Stimulated activated CD4-positive, alpha-beta T cell treated with anti-CD3 and anti-CD28 coated beads, Interleukin-15, amount 100 ng/mL, for 1 hour (primary cell): ENCODE data around the gene NRIP2.

Source experiments
- DNase-seq, 2 donors: peaks; one replicate each; pipeline ENCODE4 v3.0.0-alpha.2; 2020; ENCODE audit warnings: low read depth in 1 of 2, low spot score in 1 of 2

NRIP2 gene

DNA sequence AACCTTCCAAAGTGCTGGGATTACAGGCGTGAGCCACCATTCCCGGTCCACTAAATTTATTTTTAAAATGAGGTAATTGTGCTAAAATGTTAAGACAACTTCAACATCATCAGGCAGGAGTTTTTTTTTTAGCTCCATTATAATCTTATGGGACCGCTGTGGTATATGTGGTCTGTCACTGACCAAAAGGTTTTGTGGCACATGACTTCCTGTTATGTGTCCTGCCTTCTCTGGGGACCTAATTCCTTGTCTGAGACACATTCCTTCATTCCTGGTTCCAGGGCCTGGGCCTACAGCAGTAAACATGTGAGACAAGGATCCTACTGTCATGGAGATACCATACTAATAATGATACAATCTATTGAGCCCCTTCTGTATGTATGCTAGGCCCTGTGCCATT, 17.1 kb upstream of the NRIP2 start:
- no peak for DNase-seq

DNA sequence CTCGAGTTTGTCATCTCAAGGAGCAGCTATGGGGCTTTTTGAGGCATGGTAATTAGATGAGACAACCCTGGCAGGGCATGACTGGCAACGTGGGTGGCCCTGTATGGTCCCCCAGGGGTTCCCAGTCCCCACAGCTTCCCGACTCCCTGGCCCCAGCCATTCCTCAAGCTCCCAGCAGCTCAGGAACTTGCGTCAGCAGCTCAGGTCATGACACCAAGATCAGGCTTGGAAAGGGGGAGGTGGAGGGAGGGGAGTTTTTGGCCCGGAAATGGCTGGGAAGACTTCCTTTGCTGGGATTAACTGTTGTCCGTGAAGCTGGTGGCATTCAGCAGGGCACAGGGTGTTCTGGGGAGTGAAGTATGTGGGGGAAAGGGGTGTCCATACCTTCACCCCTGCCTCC, 10.4 kb upstream of the NRIP2 start:
- DNase-seq = no peak

DNA sequence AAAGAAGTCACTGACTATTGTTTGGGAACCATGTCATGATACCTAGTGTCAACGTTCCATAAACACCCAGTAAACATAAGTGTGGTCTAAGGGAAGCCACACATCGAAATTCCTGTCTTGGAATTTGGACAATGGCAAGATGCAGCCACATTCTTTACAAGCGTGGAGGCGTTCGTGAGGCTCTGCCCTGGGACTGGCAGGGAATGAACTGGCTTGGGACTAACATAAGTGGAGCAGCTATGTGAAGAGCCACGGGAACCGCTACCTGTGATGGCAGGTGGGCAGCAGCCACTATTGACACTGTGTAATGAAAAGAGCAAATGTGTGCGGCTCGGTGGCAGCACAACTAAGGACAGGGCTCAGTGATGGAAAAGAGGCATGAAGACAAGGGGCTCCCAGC, 10.0 kb upstream of the NRIP2 start:
- DNase-seq = no peak

DNA sequence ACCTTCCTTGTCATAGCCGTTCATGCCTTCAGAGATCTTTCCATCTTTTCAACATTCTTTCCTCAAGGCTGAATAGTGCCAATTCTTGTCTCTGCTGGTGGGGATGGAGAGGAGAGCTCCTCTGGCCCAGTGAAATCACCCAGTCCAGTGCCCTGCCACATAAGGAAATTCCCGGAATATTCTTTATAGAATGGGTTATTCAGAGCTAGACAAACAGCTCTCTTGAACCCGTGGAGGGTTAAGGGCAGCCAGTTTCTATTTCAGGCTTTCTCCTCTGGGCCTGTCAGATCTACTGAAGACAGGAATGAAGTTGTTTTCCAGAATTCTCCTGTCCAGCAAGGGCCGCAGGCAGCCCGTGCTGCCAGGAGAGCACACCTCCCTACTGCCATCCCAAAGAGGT, 8.1 kb upstream of the NRIP2 start:
- no peak for DNase-seq

DNA sequence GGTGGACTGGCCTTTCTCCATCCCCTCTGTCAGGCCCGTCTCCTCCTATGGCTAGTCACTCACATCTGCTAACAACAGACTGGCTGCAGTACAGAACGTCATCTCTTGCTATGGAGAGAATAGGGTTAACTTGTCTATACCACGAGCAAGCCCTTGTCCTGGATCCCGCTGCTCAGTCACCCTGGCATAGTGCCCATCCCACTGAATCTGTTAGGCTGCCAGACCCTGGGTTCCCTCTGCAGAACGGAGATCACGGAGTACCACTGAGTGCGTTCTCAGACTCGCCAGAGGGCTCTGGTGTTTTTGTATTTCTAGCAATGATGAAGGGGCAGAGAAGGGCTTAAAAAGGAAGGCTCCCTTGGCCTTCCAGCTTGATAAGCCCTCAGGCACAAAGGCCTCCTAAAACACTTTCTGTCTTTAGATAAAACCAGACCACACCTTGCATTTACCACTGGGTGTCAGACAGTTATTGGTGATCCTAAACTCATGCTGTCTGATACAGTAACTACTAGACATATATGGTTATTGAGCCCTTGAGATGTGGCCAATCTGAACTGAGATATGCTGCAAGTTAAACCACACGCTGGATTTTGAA, 6.3 kb upstream of the NRIP2 start:
- no peak for DNase-seq

DNA sequence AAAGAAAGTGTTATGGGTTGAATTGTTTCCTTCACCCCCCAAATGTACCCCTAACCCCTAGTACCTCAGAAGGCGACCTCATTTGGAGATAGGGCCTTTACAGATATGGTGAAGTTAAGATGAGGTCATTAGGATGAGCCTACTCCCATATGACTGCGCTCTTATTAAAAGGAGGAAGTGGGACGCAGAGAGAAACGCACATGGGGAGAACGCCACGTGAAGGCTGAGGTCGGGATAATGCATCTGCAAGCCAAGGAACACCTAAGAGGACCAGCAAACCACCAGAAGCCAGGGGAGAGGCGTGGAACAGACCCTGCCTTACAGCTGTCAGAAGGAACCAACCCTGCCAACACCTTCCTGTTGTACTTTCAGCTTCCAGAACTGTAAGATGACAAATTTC, 1.7 kb upstream of the NRIP2 start:
- no peak for DNase-seq

DNA sequence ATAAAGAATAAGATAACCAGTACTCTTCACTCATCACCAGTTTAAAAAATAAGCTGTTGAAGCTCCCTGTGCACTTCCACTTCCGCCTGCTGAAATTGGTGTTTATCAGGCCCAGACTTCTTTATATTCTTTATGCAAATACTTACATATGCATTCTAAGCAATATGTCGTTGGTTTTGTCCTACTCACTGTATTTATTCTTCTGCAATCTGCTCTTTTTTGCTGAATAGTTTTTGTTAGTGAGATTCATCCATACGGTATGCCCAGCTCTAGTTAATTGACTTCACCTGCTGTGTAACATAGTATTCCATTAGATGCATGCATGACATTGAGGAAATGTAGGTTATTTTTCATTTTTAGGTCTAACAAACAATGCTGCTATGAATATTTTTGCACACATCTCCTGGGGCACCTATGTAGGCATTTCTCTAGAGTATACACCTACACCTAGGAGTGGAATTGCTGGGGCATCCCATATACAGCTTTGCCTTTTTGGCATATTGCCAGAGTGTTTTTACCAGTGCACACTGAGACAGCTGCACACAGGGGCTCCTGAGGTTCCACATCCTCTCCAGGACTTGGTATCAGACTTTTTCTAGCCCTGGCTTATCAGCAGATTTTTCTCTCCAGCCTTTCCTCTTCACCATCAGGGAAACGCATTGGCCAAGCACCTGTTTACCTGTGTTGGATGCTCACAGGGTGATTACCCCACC, 1.0 kb upstream of the NRIP2 start:
- DNase-seq = no peak

DNA sequence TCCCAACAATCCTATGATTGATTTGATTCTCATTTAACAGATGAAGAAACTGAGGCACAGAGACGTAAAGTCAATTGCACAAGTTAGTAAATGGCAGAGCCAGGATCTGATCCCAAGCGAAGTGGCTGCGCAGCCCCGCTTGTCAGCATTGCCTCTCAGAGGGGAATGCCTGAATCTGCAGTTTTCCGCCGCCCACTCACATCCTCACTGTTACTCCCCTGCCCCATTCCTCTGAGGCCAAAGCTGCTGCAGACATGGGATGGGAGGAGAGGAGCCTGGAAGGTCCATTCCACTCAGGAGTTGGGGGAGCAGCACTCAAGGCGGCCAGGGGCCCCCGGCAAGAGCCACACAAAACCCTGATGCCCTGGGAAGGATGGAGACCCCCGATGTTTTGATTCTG, 1.0 kb downstream of the NRIP2 start:
- no peak for DNase-seq

DNA sequence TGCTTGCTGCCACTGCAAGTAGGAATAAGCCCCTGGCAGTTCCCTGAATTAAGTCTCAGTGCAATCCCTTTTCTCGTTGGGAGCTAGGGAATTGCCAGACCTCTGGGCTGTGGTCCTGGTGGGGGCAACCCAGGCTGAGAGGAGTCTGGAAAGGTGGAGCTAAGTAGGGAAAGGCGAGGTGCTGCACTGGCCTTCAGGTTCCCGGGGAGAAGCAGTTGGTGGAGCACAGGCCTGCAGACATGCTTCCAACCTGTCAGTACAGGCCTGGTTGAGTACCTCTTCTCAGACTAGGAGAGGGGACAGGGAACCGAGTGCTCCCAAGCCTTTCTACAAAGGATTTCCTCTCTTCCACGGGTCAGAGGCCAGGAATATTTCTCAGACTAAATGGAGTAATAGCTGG, 1.5 kb downstream of the NRIP2 start:
- DNase-seq = no peak

DNA sequence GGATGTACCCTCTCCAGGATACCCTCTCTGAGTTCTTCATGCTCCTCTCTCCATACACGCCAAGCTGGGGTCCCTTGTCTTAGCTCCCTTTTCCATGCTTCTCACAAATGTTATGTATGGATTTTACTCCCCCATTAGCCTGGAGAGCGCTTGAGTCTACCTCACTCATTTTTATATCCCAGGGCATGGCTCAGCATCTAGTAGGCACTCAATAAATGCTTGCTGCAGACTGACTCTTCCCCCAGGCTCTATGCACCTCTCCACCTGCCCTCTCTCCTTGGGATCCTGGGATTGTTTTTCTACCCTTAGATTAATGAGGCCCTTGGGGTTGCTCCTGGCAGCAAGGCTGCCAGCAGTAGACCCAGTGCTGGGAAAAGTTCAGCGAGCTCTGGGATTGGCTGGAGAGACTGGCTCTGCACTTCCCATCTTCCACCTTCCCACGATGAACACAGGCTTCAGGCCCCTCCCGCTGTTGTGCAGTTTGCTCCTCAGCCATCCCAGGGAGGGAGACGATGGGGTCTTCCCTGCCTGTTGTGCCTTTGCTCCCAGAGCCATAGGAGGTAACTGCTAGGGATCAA, 2.2 kb downstream of the NRIP2 start:
- DNase-seq = no peak

DNA sequence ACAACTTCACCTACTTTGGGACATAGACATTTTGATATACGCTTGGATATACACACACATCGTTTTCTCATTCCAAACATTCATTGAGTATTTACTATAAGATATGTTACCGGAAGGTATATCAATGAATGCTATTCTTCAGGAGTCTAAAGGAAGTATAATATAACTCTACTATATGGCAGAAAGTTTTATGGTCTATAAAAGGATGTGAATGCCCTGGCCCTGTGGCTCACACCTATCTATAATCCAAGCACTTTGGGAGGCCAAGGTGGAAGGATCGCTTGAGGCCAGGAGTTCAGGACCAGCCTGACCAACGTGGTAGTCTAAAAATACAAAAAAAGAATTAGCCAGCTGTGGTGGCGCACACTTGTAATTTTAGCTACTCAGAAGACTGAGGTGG, 5.6 kb downstream of the NRIP2 start:
- DNase-seq = no peak

DNA sequence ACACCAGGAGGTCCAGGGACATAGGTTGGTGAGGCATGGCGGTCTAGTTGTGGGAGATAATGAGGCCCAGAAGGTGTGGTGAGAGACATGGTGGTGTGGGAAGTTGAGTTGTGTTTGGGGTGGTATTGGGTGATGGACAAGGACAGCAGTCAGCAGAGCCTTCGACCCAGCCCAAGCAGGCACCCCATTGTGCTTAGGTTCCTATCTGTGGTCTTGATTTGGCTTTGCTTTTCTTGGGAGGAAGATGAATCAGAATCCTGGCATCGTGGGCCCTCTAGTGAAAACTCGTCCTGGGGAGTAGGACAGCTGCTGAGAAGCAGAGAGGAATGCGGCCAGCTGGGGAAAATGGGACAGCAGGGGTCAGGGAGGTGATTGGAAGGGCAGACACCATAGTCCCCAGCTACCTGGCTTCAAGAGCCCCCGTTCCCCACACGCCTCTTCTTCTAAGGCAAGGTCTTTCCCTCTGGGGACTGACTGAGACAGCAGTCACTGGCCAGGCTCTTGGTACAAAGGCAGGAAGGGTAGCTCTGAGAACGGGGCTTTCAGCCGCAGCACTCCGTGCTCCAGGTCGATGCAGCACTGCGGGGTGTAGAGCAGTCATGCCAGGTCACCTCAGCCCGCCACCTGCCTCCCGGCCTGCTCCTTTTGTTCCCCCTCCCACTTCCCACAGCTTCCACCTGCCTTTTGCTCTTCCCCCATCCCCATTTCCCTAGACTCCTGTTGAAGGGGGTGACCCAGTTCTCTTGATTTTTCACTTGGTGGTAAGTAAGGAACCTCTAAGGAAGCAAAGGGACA, 7.9 kb downstream of the NRIP2 start:
- DNase-seq = no peak

DNA sequence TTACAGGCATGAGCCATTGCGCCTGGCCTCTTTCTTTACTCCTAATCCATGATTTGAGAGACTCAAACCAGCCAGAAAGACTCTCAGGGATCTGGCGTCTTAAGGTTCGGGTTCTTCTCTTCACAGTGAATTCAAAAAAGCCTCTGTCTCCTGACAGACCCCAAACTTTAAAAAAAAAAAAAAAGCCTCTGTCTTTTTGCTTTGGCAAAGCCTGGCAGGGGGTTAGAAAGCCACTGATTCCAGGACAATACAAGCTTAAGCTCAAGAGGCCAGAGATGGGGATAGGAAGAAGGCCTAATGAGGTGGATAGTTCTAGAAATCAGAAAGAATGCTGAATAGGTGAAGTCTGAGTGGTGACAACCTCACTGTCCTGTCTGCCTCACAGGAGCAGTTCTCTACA, 8.8 kb downstream of the NRIP2 start:
- DNase-seq = no peak

DNA sequence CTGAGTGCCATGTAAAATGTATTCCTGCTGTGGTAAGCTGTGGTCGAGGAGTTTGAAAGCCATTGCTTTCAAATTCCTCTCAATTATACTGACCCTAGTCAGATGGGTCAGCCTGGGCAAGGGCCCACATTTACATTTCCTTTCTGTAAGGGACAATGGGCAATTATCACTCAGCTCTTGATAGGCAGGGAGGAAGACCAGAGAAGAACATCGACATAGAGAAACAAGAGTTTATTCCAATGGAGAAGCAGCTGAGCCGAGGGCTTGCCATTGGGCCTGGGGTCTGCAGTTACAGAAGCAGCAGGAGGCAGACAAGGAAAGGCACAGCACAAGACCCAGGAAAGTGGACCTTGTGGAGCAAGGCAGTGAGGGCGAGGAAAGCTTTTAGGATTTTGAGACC, 9.7 kb downstream of the NRIP2 start:
- no peak for DNase-seq

DNA sequence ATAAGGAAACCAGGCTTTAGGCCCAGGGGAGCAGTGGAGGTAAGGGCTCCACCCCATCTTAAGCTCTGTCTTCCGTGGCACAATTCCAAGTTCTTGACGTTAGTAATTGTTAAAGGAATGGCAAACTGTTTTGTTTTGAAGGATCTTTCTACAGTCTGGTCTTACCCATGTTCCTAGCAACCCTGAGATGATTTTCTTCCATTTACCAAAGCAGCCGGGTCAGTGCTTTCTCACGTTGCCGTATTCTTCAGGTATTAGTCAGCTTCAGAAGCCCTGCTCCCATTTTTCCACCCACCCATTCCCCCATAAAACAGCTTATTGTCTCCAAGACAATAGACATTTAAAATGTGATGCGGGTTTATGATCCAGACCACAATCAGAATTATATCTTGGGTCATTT, 10.3 kb downstream of the NRIP2 start:
- DNase-seq = no peak

DNA sequence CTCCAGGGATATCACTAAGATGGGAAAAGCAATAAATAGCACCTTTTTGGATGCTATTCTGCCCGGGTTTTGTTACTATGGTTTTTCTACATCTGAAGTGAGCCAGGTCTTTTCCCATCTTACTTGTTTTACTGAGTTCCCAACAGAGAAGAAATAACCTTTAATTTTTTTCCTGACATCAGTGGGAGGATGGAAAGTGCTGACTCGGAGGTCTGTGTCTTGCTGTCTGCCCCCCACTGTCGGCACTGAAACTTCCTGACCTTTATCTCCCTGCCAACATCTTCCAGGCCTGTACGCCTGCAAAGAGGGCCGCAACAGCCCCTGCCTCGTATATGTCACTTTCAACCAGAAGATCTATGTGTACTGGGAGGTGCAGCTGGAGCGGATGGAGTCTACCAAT, 11.4 kb downstream of the NRIP2 start:
- no peak for DNase-seq

DNA sequence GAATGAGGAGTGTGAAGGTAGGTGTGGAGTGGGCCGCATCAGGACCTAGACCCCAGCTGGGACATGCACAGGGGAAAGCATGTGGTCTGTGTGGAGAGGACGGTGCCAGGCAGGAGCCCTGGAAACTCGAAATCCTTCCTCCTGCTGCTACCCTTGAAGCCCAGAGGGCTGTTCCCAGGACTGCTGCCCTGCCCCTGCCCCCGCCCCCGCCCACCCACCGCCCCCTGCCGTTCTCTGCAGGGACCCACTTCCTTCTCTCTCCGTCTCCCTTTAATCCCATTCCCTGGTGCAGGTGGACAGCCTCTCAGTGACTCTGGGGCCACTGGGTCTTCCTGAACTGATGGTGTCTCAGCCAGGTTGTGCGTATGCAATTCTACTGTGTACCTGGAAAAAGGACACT, 14.4 kb downstream of the NRIP2 start:
- no peak for DNase-seq

DNA sequence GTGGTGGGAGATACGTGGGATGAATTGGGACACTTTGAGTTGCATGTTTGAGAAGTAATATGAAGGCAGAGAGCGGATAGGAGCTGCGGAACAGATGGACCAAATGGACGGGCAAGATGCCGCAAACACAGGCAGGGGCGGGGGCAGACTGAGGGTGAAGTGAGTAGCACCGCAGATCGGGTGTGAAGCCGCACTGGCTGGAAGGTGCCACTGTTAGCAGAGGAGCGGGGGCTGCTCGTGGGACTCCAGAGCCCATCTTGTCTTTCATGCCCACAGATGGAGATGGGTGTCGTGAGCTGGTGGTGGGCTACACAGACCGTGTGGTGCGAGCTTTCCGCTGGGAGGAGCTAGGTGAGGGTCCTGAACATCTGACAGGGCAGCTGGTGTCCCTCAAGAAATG, 15.0 kb downstream of the NRIP2 start:
- DNase-seq = no peak

DNA sequence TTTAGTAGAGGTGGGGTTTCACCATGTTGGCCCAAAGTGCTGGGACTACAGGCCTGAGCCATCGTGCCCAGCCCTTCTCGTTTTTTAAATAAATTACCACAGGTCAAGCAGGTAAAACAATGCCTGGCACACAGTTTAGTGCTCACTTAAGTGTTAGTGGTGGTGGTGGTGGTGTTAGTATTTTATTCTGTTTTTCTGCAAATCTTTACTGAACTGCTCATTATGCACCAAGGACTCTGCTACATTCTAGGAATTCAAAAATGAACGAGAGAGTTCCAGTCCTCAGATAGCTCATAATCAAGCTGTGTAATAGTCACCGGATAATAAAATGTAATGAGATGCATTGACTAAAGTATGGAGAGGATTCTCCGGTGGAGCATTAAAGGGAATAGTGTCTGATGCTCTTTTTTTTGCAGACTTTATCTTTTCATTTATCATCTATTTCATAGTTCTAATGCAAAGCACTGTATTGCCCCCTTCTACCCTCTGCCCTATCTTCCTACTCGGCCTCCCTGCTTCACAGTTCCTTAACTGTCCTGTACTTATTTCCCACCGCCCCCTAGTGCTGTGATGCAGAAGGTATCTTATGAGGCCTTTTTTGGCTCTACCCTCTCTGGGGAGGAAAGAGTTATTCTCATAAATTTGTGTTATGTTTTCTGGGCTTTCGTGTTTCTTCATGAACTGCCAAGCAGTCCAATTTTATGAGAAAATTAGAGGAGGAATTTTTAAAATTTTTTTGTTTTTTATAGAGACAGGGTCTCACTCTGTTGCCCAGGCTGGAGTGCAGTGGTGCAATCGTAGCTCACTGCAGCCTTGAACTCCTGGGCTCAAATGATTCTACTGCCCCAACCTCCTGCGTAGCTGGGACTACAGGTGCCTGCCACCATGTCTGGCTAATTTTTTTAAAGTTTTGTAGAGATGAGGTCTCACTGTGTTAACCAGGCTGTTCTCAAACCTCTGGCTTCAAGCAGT, 21.3 kb downstream of the NRIP2 start:
- DNase-seq = no peak

DNA sequence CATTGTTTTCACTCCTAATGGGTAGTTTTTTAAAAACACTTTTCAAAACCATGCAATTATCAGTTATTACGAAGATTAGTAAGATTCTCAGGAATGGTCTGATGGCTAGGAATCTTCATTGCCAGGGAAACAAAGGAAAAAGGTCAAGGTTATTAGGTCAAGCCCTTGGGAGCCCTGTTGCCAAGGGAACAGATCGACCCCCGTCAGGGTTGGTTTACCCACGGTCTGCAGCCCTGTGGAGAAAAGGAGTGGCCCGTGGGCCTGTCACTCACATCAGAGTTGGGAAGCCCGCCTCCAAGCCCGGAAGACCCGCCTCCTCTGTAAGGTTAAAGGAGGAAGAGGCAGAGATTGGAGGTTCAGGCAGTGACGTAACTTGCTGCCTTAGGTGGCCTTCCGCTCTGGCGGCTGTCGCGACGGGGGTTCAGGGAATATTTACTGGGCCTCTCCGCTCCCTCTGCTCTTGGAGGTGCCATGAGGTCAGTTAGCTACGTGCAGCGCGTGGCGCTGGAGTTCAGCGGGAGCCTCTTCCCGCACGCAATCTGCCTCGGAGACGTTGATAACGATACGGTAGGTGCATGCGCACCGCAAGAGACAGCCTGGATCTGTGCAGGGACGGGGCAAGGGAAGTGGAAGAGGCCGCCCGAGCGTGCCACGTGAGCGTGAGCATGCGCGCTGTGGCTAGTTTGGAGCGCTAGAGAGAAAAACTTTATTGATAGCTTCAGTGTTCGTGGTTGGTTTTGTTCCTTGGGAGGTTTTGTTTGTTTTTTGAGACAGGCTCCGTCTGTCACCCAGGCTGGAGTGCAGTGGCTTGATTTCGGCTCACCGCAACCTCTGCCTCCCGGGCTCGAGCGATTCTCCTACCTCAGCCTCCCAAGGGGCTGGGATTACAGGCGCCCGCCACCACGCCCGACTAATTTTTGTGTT, 22.3 kb downstream of the NRIP2 start, which contains the start of gene ITFG2:
Gene ITFG2, plus strand, starts transcription at position 379 of the 924 bp plus-strand sequence. Its CDS starts 93 bp downstream, at position 472.
- peak; percentile 83 to 86 for DNase-seq
